Activated naive CD8-positive, alpha-beta T cell treated with anti-CD3 and anti-CD28 coated beads for 36 hours (primary cell): ENCODE data around the gene TSPAN1. TPM values are rescaled to one million over a fixed set of nuclear protein-coding genes. Genes with fewer than 3 reads are reported as not detected.

Experiments
- DNase-seq: peaks from one replicate; pipeline ENCODE4 v3.0.0; 2021
- H3K27ac Mint-ChIP-seq: one replicate; pipeline ENCODE4 v1.8.0; 2022; ENCODE audit warnings: mild to moderate bottlenecking, moderate library complexity, mixed read lengths
- H3K27me3 Mint-ChIP-seq: one replicate; pipeline ENCODE4 v1.8.0; 2022; ENCODE audit warnings: mild to moderate bottlenecking, mixed read lengths
- H3K36me3 Mint-ChIP-seq: one replicate; pipeline ENCODE4 v1.8.0; 2021; ENCODE audit warnings: mild to moderate bottlenecking, mixed read lengths
- H3K4me1 Mint-ChIP-seq: one replicate; pipeline ENCODE4 v1.8.0; 2021; ENCODE audit warnings: mixed read lengths
- H3K4me3 Mint-ChIP-seq: one replicate; pipeline ENCODE4 v1.8.0; 2022; ENCODE audit warnings: mild to moderate bottlenecking, moderate library complexity, mixed read lengths
- H3K9me3 Mint-ChIP-seq: one replicate; pipeline ENCODE4 v1.8.0; 2022; ENCODE audit warnings: mixed read lengths
- total RNA-seq, 2 experiments: library from RNA; stranded (reverse); gene quantifications; one replicate each; pipeline ENCODE4 v1.2.3, GENCODE V29; 2021

TSPAN1 gene
- total RNA-seq, 2 experiments from 2014 or later: 0.28 TPM; not detected in 1

- Mint-ChIP-seq H3K4me3 (no peak overlapping the region), H3K36me3 (no peaks in the 10 kb centered on the region), H3K27me3 (no peaks in the 10 kb centered on the region), H3K9me3 (no peaks in the 10 kb centered on the region), H3K27ac (no peak overlapping the region), H3K4me1 (no peaks in the 10 kb centered on the region)
- no peak for DNase-seq
Observed at GRCh38 chr1:46152016-46152415, 22.9 kb upstream of the TSPAN1 start.

DNA sequence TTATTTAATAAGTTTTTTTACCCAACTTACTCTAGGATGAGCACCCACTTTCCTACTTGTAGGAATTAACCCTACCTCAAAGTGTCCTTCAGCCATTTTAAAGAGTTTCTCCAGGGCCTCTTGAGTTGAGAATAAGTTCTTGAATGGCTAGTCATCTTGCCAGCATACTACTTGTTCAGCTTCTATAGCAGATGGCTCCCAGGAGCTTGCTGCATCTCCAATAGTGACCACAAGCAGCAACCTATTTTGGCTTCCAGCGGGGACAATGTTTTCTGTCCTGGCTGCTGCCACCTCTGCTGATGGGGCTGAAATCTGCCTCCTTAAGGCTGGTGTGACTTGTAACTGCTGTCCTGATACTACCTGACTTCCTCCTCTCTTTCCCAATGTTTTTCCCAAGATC is 21.7 kb upstream of the TSPAN1 start:
- Mint-ChIP-seq H3K27me3 (no peaks in the 10 kb centered on the region), H3K4me3 (no peak overlapping the region), H3K9me3 (no peaks in the 10 kb centered on the region), H3K27ac (no peak overlapping the region), H3K4me1 (no peaks in the 10 kb centered on the region), H3K36me3 (no peaks in the 10 kb centered on the region)
- DNase-seq: no peak

DNA sequence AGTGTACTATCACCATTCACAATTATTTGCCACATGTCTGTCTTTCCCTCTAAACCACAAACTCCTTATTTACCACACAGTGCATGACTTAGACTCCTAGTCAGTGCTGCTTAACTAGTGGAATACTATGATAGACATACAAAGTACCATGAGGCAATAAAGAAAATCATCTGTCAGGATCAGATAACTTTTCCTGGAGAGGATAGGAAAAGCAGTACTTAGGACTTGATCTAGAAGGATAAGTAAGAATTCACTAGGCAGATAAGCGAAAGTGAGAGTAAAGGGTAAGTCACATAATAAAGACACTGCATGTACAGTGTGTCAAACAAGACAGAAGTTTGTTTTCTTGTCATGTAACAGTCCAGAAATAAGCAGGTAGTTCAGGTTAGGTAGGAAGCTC is 21.2 kb upstream of the TSPAN1 start:
- no peaks in the 10 kb centered on the region for H3K27me3 Mint-ChIP-seq
- H3K9me3 Mint-ChIP-seq: no peaks in the 10 kb centered on the region
- DNase-seq: no peak
- H3K36me3 Mint-ChIP-seq: no peaks in the 10 kb centered on the region
- no peaks in the 10 kb centered on the region for H3K4me1 Mint-ChIP-seq
- no peak overlapping the region for H3K27ac Mint-ChIP-seq
- no peak overlapping the region for H3K4me3 Mint-ChIP-seq

GRCh38 chr1:46157916-46158311 is 17.0 kb upstream of the TSPAN1 start:
- Mint-ChIP-seq H3K27me3 (no peaks in the 10 kb centered on the region), H3K36me3 (no peaks in the 10 kb centered on the region), H3K9me3 (no peaks in the 10 kb centered on the region), H3K4me1 (no peaks in the 10 kb centered on the region), H3K27ac (no peak overlapping the region), H3K4me3 (no peak overlapping the region)
- DNase-seq: no peak

DNA sequence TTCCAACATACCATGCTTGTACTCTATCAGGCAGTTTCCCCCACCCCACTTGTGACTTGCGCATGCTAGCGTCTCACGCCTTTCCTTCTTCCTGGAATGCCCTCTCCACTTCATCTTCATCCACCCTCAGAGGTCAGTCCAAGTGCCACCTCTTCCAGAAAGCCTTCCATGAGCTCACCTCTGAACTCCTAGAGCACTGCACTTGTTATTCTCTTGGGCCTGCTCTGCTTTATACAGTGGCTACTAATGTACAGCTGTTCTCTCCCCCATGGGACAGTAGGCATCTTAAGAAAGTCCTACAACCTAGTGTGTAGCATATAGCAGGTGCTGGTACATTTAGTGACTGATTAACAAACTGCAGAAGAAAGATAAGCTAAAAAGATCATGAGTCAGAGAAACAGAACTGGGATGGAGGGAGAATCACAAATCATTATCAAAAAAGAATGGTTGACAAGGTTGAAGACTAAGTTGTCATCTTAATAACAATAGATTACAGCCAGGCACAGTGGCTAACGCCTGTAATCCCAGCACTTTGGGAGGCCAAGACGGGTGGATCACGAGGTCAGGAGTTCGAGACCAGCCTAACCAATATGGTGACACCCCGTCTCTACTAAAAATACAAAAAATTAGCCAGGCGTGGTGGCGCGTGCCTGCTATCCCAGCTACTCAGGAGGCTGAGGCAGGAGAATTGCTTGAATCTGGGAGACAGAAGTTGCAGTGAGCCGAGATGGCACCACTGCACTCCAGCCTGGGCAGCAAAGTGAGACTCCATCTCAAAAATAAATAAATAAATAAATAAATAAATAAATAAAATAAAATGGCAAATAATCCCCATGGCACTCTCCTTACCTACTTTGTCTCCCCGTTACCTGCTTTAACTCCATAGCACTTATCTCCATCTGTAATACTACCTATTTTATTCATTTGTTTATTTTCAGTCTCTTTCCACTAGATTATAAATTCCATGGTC is 16.3 kb upstream of the TSPAN1 start:
- H3K27ac Mint-ChIP-seq: no peak overlapping the region
- no peaks in the 10 kb centered on the region for H3K4me1 Mint-ChIP-seq
- DNase-seq: no peak
- H3K9me3 Mint-ChIP-seq: no peaks in the 10 kb centered on the region
- no peaks in the 10 kb centered on the region for H3K36me3 Mint-ChIP-seq
- H3K4me3 Mint-ChIP-seq: no peak overlapping the region
- H3K27me3 Mint-ChIP-seq: no peaks in the 10 kb centered on the region

- DNase-seq: no peak
- Mint-ChIP-seq H3K27ac (no peak overlapping the region), H3K4me3 (no peak overlapping the region), H3K9me3 (no peaks in the 10 kb centered on the region), H3K36me3 (no peaks in the 10 kb centered on the region), H3K4me1 (no peaks in the 10 kb centered on the region), H3K27me3 (no peaks in the 10 kb centered on the region)
Observed at GRCh38 chr1:46159516-46159915, 15.4 kb upstream of the TSPAN1 start.

DNA sequence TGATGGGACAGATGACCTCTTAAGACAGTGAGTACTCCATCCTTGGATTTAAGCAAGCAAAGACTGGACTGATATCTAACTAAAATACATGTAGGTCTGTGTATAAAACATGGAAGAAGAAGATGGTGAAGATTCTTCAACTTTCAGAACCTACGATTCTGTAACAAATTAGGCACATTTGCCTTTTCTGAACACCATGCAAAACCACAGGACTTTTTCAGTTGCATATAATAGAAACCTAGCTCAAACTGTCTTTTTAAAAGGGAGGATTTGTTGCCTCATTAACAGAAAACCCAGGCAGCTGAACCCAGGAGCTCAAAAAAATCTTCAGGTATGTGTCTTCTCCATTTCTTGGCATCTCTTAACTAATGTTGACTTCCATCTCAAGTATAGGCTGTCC is 14.7 kb upstream of the TSPAN1 start:
- no peaks in the 10 kb centered on the region for H3K9me3 Mint-ChIP-seq

GRCh38 chr1:46166521-46167462 is 8.1 kb upstream of the TSPAN1 start:
- Mint-ChIP-seq H3K9me3 (no peaks in the 10 kb centered on the region), H3K4me3 (peak overlapping the region; percentile 78), H3K27ac (peak overlapping the region; percentile 86), H3K27me3 (no peaks in the 10 kb centered on the region), H3K36me3 (no peaks in the 10 kb centered on the region), H3K4me1 (peaks cover 17% of the 10 kb centered on the region)
- peak; percentile 41 for DNase-seq

More for the DNA sequence above, 14.7 kb upstream of the TSPAN1 start:
- Mint-ChIP-seq H3K4me3 (no peak overlapping the region), H3K4me1 (no peaks in the 10 kb centered on the region), H3K27me3 (no peaks in the 10 kb centered on the region), H3K27ac (no peak overlapping the region), H3K36me3 (no peaks in the 10 kb centered on the region)
- no peak for DNase-seq

- Mint-ChIP-seq H3K36me3 (no peaks in the 10 kb centered on the region), H3K4me3 (no peak overlapping the region), H3K4me1 (peaks cover 17% of the 10 kb centered on the region), H3K27me3 (no peaks in the 10 kb centered on the region), H3K9me3 (no peaks in the 10 kb centered on the region), H3K27ac (no peak overlapping the region)
- DNase-seq: no peak
Observed at GRCh38 chr1:46168477-46168876, 6.4 kb upstream of the TSPAN1 start.

DNA sequence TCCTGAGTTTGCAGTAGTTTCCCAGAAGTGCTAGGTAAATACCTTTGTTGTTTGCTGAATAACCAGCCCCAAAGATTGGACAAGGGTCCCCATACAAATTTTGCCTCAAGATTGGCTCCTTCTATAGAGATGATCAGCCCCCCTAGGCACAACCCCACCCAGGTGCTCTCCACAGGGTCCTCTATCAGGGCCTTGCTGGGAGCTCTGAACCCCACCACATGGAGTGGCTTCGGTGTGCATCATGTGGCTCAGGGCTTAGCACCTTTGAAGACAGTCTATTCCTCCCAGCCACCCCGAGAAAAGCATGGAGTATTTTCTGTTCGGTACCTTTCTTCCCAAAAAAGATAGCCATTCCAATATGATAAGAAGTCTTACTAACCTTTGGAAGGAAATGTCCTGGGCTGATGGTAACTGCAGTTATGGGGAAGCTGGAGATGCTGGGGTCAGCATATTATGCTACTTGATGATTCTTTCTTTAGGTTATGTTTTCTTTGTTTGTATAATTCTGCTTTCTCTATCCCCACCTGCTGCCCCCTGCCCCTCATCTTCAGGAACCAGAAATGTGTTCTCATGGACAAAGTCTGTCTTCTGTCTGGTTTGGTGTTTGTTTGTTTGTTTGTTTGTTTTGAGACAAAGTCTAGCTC is 5.0 kb upstream of the TSPAN1 start:
- no peaks in the 10 kb centered on the region for H3K36me3 Mint-ChIP-seq
- H3K9me3 Mint-ChIP-seq: no peaks in the 10 kb centered on the region
- no peak for DNase-seq
- H3K27me3 Mint-ChIP-seq: no peaks in the 10 kb centered on the region
- H3K4me3 Mint-ChIP-seq: no peak overlapping the region
- peaks cover 17% of the 10 kb centered on the region for H3K4me1 Mint-ChIP-seq
- H3K27ac Mint-ChIP-seq: no peak overlapping the region

- H3K27me3 Mint-ChIP-seq: no peaks in the 10 kb centered on the region
- no peak for DNase-seq
- no peak overlapping the region for H3K27ac Mint-ChIP-seq
- no peaks in the 10 kb centered on the region for H3K36me3 Mint-ChIP-seq
- no peaks in the 10 kb centered on the region for H3K9me3 Mint-ChIP-seq
- H3K4me3 Mint-ChIP-seq: no peak overlapping the region
- peaks cover 15% of the 10 kb centered on the region for H3K4me1 Mint-ChIP-seq
Observed at GRCh38 chr1:46171351-46171750, 3.5 kb upstream of the TSPAN1 start.

DNA sequence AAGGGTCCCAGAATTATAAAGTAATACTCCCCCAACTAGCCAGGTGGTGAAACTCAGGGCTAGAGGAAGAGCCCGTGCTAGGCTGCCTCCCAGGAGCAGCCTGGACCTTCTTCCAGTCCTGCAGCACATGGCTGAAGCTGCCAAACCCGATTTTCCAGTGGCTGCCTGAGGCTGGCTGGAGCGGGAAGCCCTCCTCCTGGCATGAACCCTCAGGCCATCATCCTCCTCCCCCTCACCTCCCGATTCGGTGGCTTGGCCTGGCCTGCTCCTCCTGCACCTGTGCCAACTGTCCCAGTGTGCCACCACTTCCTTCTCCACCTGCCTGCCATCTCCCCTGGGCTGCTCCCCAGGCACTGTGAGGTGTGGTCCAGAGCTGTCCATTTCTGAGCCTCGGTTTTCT is 3.0 kb upstream of the TSPAN1 start:
- H3K9me3 Mint-ChIP-seq: no peaks in the 10 kb centered on the region
- H3K4me1 Mint-ChIP-seq: peaks cover 10% of the 10 kb centered on the region
- no peak for DNase-seq
- no peaks in the 10 kb centered on the region for H3K36me3 Mint-ChIP-seq
- no peak overlapping the region for H3K27ac Mint-ChIP-seq
- no peak overlapping the region for H3K4me3 Mint-ChIP-seq
- no peaks in the 10 kb centered on the region for H3K27me3 Mint-ChIP-seq

DNA sequence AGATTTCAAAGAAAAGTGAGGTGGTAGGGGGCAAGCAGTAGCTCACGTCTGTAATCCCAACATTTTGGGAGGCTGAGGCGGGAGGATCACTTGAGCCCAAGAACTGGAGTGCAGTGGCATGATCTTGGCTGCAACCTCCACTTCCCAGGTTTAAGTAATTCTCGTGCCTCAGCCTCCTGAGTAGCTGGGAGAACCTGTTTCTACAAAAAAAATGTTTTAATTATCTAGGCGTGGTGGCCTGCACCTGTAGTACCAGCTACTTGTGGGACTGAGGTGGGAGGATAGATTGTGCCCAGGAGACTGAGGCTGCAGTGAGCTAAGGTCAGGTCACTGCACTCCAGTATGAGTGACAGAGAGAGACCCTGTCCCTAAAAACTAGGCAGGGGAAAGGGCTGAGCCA is 2.6 kb upstream of the TSPAN1 start:
- H3K36me3 Mint-ChIP-seq: no peaks in the 10 kb centered on the region
- peaks cover 6% of the 10 kb centered on the region for H3K4me1 Mint-ChIP-seq
- no peak overlapping the region for H3K27ac Mint-ChIP-seq

DNA sequence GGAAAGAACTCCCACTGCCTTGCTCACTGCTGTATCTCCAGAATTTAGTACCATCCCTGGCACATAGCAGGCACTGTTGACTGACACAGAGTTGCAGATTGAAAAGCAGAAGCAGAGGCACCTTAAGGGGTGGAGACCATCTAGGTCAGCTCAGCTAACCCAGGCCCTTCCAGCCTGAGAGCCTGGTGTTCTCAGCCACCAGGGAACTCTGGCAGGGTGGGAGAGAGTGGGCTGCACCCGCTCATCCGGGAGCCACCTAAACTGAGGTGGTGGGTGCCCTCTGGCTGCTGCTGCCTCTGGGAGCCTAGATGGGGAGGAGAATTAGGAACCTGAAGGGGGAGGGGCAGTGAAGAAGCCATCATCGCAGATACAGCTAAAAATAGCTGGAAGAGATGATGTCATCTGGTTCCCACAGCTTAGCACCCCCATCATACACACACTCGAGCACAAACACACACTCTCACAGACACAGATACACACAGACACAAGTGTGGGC is 1.5 kb upstream of the TSPAN1 start:
- Mint-ChIP-seq H3K4me3 (no peak overlapping the region), H3K4me1 (no peaks in the 10 kb centered on the region), H3K27me3 (no peaks in the 10 kb centered on the region)

More for the DNA sequence above, 2.6 kb upstream of the TSPAN1 start:
- no peak for DNase-seq
- Mint-ChIP-seq H3K9me3 (no peaks in the 10 kb centered on the region), H3K27me3 (no peaks in the 10 kb centered on the region), H3K4me3 (no peak overlapping the region)

DNA sequence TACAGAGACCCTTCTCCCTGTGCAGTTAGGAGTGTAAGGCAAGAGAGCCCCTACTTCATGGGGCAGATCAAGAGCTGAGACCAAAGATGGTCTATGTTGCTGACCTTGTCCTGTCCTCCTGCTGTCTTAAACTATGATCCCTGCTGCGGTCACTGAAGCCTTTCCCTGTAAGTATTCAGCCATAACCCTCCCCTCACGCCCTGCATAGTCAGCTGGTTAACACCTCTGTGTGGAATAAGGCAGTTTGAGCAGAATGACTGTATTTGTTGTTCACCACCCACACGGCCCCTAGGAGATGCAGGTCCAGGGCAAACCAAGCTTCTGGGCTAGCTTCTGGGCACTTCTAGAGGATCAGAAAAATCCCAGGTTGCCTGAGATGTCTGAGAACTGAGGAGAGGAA is 356 bp downstream of the TSPAN1 start:
- H3K27ac Mint-ChIP-seq: no peak overlapping the region
- no peaks in the 10 kb centered on the region for H3K9me3 Mint-ChIP-seq
- H3K4me3 Mint-ChIP-seq: no peak overlapping the region
- DNase-seq: no peak
- no peaks in the 10 kb centered on the region for H3K27me3 Mint-ChIP-seq
- no peaks in the 10 kb centered on the region for H3K36me3 Mint-ChIP-seq
- no peaks in the 10 kb centered on the region for H3K4me1 Mint-ChIP-seq

More for the DNA sequence above, 1.5 kb upstream of the TSPAN1 start:
- no peaks in the 10 kb centered on the region for H3K36me3 Mint-ChIP-seq
- no peak overlapping the region for H3K27ac Mint-ChIP-seq
- no peaks in the 10 kb centered on the region for H3K9me3 Mint-ChIP-seq
- DNase-seq: no peak
